Measurements from ENCODE around the gene WFIKKN2.

The WFIKKN2 gene

DNA sequence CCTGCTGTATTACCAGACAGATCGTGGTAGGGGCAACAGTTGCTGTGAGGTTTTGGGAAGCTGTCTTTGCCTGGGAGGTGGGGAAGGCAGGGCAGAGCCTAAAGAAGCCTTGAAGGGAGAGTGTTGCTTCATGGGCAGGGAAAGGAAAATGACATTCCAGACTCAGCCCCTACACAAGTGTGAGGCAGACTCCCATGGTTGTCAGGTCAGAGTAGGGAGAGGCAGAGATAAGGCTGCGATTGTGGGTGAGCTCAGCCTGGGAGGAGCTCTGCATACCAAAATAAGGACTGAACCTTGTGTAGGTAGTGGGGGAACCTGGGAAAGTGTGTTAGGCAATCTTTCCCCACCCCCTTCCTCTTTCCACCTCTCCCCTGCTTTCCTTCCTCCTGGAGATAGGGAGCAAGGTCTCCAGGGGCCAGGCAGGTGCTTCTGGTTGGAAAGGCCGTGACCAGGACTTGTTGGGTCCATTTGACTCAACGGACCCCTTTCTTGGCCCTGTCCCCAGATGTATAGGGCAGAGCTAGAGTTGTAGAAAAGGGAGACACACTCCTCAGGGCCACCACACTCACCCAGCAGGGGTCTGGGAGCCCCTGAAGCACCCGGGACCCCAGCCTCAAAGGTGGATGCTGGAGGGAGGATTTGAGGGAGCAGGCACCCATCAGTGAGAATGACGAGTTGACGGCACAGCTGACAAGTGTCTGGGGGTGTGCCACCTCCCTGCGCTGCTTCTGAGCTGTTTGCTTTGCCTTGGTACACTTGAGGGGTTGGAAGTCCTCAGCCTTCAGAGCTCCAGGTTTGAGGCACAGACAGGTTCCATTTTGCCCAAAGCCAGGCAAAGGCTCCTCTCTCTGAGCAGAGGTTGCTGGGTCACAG is 49.3 kb downstream of the WFIKKN2 start:
- in situ Hi-C loops (cut with MboI; ENCODE audit: low pct_unique_long_range_greater_than_20kb, low sequenced_read_pairs, unreplicated experiment): no loop called here
- no peak for DNase-seq (ENCODE audit: low spot score)
- TF ChIP-seq, protein P1, sequence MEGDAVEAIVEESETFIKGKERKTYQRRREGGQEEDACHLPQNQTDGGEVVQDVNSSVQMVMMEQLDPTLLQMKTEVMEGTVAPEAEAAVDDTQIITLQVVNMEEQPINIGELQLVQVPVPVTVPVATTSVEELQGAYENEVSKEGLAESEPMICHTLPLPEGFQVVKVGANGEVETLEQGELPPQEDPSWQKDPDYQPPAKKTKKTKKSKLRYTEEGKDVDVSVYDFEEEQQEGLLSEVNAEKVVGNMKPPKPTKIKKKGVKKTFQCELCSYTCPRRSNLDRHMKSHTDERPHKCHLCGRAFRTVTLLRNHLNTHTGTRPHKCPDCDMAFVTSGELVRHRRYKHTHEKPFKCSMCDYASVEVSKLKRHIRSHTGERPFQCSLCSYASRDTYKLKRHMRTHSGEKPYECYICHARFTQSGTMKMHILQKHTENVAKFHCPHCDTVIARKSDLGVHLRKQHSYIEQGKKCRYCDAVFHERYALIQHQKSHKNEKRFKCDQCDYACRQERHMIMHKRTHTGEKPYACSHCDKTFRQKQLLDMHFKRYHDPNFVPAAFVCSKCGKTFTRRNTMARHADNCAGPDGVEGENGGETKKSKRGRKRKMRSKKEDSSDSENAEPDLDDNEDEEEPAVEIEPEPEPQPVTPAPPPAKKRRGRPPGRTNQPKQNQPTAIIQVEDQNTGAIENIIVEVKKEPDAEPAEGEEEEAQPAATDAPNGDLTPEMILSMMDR (IDR thresholded peaks at IDR 0.05; ENCODE audit: extremely low read depth, insufficient read depth, missing control alignments): no peak

DNA sequence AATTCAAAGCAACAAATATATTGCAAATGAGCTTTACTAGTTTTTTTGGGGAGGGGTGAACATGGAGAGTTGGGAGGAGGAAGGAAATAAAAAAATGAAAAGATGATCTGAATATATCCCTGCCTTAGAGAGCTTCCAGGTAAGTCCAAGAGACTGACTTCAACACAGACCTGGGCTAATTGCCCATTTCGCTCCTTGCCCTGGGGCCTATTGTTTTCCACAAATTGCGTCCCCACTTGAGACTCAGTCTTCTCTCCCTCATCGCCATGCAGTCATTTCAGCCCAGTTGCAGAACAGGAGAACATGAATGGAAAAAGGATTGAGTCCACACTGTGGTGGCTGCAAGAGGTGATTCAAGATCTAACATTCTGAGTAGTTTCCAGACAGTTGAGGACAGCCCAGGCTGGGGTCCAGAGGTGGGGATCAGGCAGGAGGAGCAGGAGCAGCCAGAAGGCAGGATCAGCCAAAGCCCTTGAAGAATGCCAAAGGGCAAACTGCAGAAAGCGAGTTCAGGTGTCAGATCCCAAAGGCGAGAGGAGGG is 52.4 kb downstream of the WFIKKN2 start:
- in situ Hi-C loops (cut with MboI; ENCODE audit: low pct_unique_long_range_greater_than_20kb, low sequenced_read_pairs, unreplicated experiment): no loop called here
- TF ChIP-seq, protein P1 (IDR thresholded peaks at IDR 0.05; ENCODE audit: extremely low read depth, insufficient read depth, missing control alignments): no peak
- no peak for DNase-seq (ENCODE audit: low spot score)

DNA sequence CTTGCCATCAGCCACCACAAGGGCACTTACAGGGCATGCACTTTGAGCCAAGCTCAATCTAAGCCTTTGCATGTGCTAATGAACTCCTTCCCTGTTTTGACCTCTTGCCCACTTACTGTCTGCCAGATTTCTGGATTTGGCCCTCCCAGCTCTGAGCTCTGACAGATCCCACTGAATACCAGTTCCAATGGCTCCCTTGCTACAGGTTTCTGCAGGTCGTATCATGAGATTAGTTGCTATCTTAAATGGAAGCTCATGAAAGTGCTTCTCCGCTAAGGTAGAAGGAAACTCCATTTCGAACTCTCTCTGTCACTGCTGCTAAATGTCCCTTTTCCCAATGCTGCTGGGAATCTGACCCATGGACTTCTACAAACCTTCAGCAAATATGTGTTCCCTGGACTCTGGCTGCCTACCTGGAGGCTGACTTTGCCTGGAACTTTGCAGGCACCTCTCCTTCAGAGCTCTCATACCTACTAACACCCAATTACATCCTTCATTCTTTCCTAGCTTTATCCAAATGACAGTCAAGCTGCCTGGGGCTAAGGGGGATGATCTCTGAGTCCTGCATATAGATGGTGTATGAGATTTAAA is 54.2 kb downstream of the WFIKKN2 start:
- no peak for DNase-seq (ENCODE audit: low spot score)
- TF ChIP-seq, protein P1 (IDR thresholded peaks at IDR 0.05; ENCODE audit: extremely low read depth, insufficient read depth, missing control alignments): no peak
- in situ Hi-C loops (cut with MboI; ENCODE audit: low pct_unique_long_range_greater_than_20kb, low sequenced_read_pairs, unreplicated experiment): no loop called here

DNA sequence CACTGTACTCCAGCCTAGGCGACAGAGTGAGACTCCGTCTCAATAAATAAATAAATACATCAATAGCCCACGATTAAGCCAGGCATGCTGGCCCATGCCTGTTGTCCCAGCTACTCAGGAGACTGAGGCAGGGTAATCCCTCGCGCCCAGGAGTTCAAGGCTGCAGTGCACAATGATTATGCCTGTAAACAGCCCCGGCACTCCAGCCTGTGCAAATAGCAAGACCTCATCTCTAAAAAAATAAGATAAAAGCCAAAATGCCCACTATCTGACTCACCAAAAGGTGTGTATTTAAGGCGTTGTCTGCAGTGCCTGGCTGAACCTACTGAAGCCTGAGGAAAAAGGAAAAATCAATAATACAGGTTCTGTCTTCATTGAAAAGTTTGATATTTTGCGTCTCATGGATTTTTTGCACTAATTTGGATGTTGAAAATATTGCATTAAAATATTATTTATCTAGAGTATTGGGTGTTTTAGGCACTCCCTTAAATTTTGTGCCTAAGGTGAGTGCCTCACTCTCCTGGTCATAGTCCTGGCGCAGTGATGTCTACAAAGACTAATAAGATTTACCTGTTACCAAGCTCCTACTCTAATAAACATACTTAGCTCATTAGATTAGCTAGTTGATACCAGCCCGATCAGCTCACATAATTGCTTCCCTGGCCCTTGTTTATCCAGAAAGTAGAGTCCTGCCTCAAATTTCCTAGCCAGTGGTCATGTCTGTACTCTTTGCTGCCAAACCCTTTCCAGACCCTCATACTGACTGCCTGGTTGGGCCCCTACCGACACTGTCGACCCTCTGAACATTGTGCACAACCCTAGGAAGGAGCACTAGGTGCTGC is 55.5 kb downstream of the WFIKKN2 start:
- no peak for DNase-seq (ENCODE audit: low spot score)
- in situ Hi-C loops (cut with MboI; ENCODE audit: low pct_unique_long_range_greater_than_20kb, low sequenced_read_pairs, unreplicated experiment): no loop called here
- TF ChIP-seq, protein P1 (IDR thresholded peaks at IDR 0.05; ENCODE audit: extremely low read depth, insufficient read depth, missing control alignments): no peak

DNA sequence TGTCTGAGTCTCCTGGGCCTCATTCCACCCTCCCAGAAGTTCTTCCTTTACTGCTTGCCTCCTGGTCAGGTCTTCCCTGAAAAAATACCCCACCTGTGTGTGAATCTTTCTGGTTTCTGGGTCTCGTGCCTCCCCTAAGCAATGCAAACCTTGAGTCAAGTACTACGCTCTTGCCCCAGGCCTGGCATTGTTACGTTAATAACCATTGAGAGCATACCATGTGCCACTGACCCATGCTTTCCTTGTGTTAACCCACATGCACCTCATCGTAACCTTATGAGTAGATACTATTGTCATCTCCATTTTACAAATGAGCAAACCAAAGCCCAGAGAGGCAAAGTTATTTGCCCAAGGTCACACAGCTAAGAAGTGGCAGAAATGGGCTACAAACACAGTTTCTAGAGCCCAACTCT is 56.2 kb downstream of the WFIKKN2 start:
- in situ Hi-C loops (cut with MboI; ENCODE audit: low pct_unique_long_range_greater_than_20kb, low sequenced_read_pairs, unreplicated experiment): no loop called here
- TF ChIP-seq, protein P1 (IDR thresholded peaks at IDR 0.05; ENCODE audit: extremely low read depth, insufficient read depth, missing control alignments): no peak
- no peak for DNase-seq (ENCODE audit: low spot score)
